ENCODE data around the gene VWA5B1.
"Not testable (repeated sequence)": the region's sequence is repeated elsewhere in the genome, so short reads cannot be mapped to it uniquely, and the experiment has no call there.

Gene VWA5B1

DNA sequence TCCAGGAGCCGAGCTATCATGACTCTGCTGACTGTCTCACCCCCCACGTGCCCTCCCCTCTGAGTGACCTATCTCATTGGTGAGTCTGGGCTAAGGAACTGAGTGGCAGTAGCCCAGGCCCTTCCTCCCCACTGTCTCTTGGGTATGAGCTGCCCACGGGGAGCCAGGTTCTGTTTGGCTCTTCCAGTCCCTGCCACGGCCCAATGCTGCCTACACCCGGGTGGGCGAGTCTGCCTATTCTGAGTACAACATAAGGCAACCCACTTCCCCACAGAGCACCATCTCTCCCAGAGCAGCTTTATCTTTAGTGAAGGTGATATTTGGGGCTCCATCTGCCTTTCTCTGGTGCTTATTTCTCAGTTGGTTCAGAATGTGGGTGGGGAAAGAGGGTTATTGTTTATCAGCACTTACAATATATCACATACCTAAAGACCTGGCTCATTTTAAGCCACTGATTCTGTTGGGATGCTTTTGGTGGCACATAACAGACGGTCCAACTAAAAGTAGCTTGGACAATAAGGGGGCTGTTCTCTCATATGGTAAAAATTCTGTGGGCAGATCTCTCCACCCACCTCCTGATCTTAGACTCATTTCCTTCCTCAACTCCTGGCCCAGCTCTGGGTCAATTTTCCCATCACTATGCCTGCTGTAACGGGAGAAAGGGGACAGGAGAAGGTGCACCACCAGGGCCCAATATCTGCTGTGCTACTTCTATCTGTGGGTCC, 27.7 kb upstream of the VWA5B1 start:
- TF ChIP-seq Cebpa-rat (IDR thresholded peaks at IDR 0.05), result no peak
- Histone ChIP-seq H3K36me3 (no peaks in the 10 kb centered on the region), H3K27ac (no peak overlapping the region), H3K9me3 (replicated peaks in 1 of 11) (no peaks in the 10 kb centered on the region), H3K9ac (no peak overlapping the region), H3K4me1 (no peaks in the 10 kb centered on the region), H3K4me3 (no peak overlapping the region), H4K20me1 (no peaks in the 10 kb centered on the region), H3K4me2 (no peak overlapping the region), H3K27me3 (no peaks in the 10 kb centered on the region)

DNA sequence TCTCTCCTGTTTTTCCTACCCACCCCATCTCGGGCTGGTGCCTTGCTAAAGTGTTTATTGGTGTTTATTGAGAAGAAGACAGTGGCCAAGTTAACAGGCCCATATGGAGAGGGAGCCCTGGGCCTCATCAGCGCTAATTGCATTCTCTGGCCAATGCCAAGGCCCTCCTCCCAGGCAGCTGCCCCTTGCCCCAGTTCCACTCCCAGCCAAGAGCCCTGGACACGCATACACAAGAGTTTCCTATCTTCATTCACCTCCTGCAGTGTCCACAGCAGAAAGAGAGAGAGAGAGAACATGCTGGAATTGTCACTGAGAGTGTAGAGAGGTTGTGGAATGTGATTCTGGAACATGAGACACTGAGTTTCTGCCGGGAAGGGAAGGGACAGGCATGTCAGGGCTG, 25.4 kb upstream of the VWA5B1 start:
- TF ChIP-seq Cebpa-rat (IDR thresholded peaks at IDR 0.05), result no peak
- Histone ChIP-seq H3K27me3 (no peaks in the 10 kb centered on the region), H3K9ac (no peak overlapping the region), H3K9me3 (replicated peaks in 1 of 11) (peaks cover 0 to 8% (median 6%) of the 10 kb centered on the region in 11 experiments; a peak in 10 of 22 replicates), H3K36me3 (no peaks in the 10 kb centered on the region), H3K4me1 (no peaks in the 10 kb centered on the region), H3K27ac (no peak overlapping the region), H3K4me2 (no peak overlapping the region), H4K20me1 (no peaks in the 10 kb centered on the region), H3K4me3 (no peak overlapping the region)

DNA sequence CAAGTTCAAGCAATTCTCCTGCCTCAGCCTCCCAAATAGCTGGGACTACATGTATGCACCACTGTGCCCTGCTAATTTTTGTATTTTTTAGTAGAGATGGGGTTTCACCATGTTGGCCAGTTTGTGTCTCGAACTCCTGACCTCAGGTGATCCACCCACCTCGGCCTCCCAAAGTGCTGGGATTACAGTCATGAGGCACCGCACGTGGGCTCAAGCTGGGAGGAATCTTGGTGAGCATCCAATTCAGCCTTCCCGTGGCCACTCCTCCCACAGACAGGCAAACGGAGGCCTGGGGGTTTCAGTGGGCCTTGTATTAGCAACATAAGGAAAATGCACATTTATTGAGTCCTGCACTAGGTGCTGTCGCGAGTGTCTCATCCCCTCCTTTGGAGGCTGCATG, 24.5 kb upstream of the VWA5B1 start:
- TF ChIP-seq Cebpa-rat (IDR thresholded peaks at IDR 0.05), result no peak

DNA sequence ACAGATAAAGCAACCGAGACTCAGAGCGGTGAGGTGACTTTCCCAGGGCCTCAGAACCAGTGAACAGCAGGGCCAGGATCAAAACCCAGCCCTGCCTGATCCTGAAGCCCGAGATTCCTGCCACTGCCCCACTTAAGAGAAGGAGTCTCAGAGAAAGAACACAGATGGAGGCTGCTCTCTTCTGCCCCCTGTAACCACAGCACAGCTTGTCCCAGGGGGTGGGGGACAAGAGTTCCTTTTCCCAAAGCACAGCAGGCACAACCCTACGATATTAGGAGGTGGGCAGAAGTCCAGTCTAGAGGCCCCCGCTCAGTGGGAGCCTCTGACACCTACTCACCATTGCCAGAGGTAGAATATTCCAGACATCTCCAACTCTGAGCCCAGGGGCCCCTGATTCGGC, 24.0 kb upstream of the VWA5B1 start:
- no peak overlapping the region for H3K4me3 ChIP-seq
- H3K36me3 ChIP-seq, result no peaks in the 10 kb centered on the region
- H3K27me3 ChIP-seq, result no peaks in the 10 kb centered on the region
- peaks cover 0 to 18% (median 12%) of the 10 kb centered on the region in 11 experiments; a peak in 13 of 22 replicates for H3K9me3 ChIP-seq (replicated peaks in 1 of 11)
- H4K20me1 ChIP-seq, result no peaks in the 10 kb centered on the region
- no peak for TF ChIP-seq Cebpa-rat (IDR thresholded peaks at IDR 0.05)
- H3K27ac ChIP-seq, result no peak overlapping the region
- H3K4me1 ChIP-seq, result no peaks in the 10 kb centered on the region
- H3K4me2 ChIP-seq, result no peak overlapping the region
- no peak overlapping the region for H3K9ac ChIP-seq

More for the DNA sequence above, 24.5 kb upstream of the VWA5B1 start:
- no peaks in the 10 kb centered on the region for H3K4me1 ChIP-seq
- H3K4me2 ChIP-seq, result no peak overlapping the region
- H3K27ac ChIP-seq, result no peak overlapping the region
- H3K9me3 ChIP-seq (replicated peaks in 1 of 11), result peaks cover 0 to 17% (median 12%) of the 10 kb centered on the region in 11 experiments; a peak in 13 of 22 replicates
- H4K20me1 ChIP-seq, result no peaks in the 10 kb centered on the region
- H3K27me3 ChIP-seq, result no peaks in the 10 kb centered on the region
- no peak overlapping the region for H3K4me3 ChIP-seq
- no peak overlapping the region for H3K9ac ChIP-seq
- no peaks in the 10 kb centered on the region for H3K36me3 ChIP-seq

DNA sequence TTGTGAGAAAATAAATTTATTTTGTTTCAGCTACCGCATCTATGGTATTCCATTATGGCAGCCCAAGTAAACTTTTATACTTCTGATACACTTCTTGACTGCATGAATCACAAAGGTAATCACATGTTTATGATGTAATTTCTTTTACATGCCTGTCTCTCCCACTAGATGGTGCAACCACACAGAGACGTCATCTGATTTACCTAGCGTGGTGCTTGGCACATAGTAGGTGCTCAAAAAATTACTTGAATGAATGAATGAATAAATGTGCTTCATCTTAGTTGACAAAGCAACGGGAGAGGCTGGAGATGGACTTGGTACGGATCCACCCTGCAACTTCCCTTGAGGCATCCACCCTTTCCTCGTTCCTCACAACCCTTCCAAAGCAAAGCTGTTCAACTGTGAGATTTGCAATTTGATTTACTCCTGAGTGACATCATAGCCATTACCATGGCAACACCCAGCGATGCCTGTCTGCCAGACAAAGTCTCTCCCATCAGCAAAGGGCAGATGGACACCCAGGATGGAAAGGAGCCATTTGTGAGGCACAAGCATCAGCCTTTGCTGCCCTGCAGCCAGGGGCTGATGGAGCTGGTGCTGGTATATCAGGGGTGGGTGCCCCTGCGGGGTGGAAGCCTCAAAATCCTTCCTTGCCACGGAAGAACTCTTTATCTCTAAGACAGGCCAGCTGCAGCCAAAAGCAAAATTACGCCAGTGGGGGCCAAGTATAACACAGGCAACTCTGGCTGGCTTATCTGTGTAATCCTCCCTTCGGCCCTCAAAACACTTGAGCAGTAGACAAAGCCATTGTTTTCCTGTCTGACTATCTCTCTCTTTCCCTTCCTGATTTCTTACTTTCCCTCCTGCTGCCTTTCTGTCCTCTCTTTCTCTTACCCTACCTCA, 18.9 kb upstream of the VWA5B1 start:
- Histone ChIP-seq H3K9ac (no peak overlapping the region), H4K20me1 (no peaks in the 10 kb centered on the region), H3K4me3 (no peak overlapping the region), H3K4me1 (peaks cover 0 to 7% (median 5%) of the 10 kb centered on the region in 10 experiments; a peak in 12 of 20 replicates), H3K4me2 (no peak overlapping the region), H3K9me3 (replicated peaks in 1 of 11) (peaks cover 0 to 18% (median 12%) of the 10 kb centered on the region in 11 experiments; a peak in 13 of 22 replicates), H3K36me3 (no peaks in the 10 kb centered on the region), H3K27me3 (no peaks in the 10 kb centered on the region), H3K27ac (no peak overlapping the region)
- no peak for TF ChIP-seq Cebpa-rat (IDR thresholded peaks at IDR 0.05)

DNA sequence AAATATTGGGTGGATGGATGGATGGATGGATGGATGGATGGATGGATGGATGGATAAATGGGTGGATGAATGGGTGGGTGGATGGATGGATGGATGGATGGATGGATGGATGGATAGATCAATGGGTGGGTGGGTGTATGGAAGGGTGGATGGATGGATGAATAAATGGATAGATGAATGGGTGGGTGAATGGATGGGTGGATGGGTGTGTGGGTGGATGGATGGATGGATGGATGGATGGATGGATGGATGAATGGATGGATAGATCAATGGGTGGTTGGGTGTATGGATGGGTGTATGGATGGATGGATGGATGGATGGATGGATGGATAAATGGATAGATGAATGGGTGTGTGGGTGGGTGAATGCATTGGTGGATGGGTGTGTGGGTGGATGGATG, 17.0 kb upstream of the VWA5B1 start:
- not testable (repeated sequence) for H4K20me1 ChIP-seq, H3K9ac ChIP-seq, H3K27me3 ChIP-seq, H3K4me2 ChIP-seq, H3K27ac ChIP-seq, H3K36me3 ChIP-seq, H3K4me3 ChIP-seq
- peaks cover 5 to 26% (median 21%) of the 10 kb centered on the region in 10 experiments for H3K4me1 ChIP-seq
- peaks cover 0 to 18% (median 12%) of the 10 kb centered on the region in 11 experiments; a peak in 13 of 22 replicates for H3K9me3 ChIP-seq (replicated peaks in 1 of 11)

DNA sequence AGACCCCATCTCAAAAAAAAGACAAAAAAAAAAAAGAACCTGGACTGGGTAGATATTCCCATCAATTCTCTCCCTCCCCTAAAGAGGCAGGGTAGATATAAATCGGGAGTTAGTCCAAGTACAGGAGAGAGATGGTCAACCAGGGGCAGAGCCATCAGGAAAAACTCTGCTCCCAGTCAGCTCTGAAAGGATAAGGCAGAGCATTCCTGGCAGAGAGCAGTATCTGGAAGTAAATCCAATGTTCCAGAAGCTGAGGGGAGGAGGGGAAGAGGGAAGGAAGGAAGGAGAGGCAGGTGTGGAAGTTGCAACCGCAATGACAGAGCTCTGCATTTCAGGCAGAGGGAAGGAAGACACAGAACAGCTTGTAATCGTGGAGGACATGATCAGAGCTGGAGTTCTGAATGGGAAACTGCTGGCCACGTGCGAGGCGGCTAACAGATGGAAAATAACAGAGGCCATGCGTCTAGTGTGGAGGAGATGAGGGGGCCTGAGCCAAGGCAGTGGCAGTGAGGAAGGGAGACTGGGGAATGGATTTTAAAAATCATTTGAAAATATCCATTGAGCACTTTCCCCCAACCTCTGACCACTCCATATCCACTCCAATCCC, 15.3 kb upstream of the VWA5B1 start:
- no peak overlapping the region for H3K4me2 ChIP-seq
- H3K9me3 ChIP-seq (replicated peaks in 1 of 11), result peaks cover 0 to 9% (median 5%) of the 10 kb centered on the region in 11 experiments; a peak in 13 of 22 replicates
- no peaks in the 10 kb centered on the region for H3K36me3 ChIP-seq
- no peaks in the 10 kb centered on the region for H3K27me3 ChIP-seq
- H4K20me1 ChIP-seq, result peaks cover 0 to 5% (median 0%) of the 10 kb centered on the region in 11 experiments; a peak in 3 of 22 replicates
- no peak overlapping the region for H3K4me3 ChIP-seq
- peaks cover 22 to 43% (median 38%) of the 10 kb centered on the region in 10 experiments for H3K4me1 ChIP-seq
- no peak overlapping the region for H3K27ac ChIP-seq
- no peak overlapping the region for H3K9ac ChIP-seq
- no peak for TF ChIP-seq Cebpa-rat (IDR thresholded peaks at IDR 0.05)

DNA sequence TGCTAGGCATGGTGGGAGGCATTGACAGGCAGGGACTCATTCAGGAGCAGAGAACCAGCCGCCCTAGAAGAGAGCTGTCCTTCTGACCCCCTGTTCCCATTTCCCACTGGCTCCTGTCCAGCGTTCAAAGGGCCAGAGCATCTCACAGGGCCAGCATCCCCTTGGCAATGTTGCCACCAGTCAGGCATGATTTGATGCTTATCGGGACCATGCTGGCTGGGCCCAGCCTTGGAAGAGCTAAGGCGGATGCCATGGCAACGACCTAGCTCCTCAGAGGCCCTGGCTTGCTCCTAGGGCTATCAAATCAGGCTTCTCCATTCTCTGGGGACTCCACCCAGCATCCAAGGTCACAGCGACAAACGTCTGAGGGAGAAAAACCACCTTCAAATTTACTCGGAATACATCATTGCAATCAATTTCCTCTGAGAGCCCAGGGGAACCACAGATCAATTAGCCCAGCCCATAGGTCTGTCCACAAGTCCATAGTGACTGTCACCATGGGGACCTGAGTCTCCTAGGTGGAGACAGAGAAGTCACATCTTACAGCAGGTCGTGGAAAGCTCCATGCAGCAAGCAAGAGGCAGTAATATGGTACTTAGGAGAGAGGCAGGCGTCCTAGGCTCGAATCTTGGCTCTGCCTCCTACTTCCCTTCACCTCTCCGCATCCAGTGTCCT, 14.1 kb upstream of the VWA5B1 start:
- H3K9ac ChIP-seq, result no peak overlapping the region
- peaks cover 0 to 5% (median 0%) of the 10 kb centered on the region in 11 experiments; a peak in 3 of 22 replicates for H4K20me1 ChIP-seq
- H3K4me1 ChIP-seq, result peaks cover 24 to 47% (median 39%) of the 10 kb centered on the region in 10 experiments
- H3K9me3 ChIP-seq (replicated peaks in 1 of 11), result no peaks in the 10 kb centered on the region
- no peak for TF ChIP-seq Cebpa-rat (IDR thresholded peaks at IDR 0.05)
- H3K4me2 ChIP-seq, result peak overlapping the region in 7 of 11 experiments; percentile 0 to 46 (median 32); a peak in 10 of 22 replicates
- H3K36me3 ChIP-seq, result no peaks in the 10 kb centered on the region
- no peak overlapping the region for H3K27ac ChIP-seq
- H3K27me3 ChIP-seq, result no peaks in the 10 kb centered on the region
- no peak overlapping the region for H3K4me3 ChIP-seq

Measured in BLaER1 treated with 17β-estradiol and CSF1 and Interleukin-3, amounts not matched to agents 10 nM and 100 nM (cell line).